H54 (cell line): Measurements from ENCODE around the gene NCOA3.
"Not testable (repeated sequence)": the region's sequence is repeated elsewhere in the genome, so short reads cannot be mapped to it uniquely, and the experiment has no call there.

ENCODE experiments used
- DNase-seq: peaks from one replicate; pipeline ENCODE4 v3.0.0; 2011; ENCODE audit warnings: low spot score, mixed read lengths; ENCODE audit not compliant: insufficient read length
- FAIRE-seq: peaks from 3 replicates; lab custom pipeline; 2011; peaks lifted over from hg19 to GRCh38; lab: Jason Lieb, UNC
- POLR2A ChIP-seq: IDR thresholded peaks from 2 replicates; pipeline ENCODE4 v1.6.1; 2011; ENCODE audit warnings: low read depth, mild to moderate bottlenecking, low read length

The NCOA3 gene

DNA sequence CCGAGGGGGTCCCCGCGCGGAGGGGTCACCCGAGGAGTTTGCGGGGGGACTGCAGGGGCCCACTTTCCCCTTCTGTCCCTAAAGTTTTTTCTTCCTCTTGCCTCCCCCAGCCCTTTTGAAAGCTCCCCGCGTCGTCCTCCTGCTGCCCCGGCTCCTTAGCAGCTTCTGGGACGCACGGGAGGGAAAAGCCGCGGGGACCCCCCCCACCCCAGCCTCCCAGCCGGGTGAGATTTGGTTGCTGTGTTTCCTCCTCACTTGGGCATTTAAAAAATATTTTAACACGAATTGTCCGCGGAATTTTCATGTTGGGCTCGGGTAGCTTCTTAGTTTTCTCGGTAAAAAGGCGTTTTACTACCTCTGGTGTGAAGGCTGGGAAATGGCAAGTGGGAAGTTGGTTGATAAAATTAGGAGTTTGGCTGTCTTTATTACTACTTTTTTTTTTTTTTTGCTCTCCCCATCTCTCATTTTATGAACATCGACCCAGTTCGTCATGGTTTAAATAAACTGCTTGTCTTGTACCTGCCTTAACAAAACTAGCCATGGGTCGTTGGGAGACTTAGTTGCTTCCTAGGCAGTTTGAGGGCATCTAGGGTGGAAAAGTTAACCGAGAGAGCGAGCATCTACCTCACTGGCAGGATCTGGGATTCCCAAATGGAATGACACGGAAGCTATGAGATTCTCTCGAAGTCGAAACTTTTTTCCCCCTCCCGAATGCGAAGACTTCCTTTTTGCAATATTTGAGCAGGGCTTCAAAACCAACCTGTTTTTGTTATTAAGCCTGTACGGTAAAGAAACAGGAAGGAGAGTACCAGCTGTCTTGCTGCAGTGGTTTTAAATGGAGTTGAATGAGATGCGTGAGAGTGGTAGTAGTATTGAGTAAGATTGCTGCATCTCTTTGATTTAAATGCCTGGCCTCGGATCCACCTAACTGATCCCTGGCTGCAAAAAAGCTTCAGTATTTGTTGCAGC lies 868 bp downstream of the NCOA3 start:
- DNase-seq (no peak), FAIRE-seq (no peak)
- TF ChIP-seq POLR2A = no peak

DNA sequence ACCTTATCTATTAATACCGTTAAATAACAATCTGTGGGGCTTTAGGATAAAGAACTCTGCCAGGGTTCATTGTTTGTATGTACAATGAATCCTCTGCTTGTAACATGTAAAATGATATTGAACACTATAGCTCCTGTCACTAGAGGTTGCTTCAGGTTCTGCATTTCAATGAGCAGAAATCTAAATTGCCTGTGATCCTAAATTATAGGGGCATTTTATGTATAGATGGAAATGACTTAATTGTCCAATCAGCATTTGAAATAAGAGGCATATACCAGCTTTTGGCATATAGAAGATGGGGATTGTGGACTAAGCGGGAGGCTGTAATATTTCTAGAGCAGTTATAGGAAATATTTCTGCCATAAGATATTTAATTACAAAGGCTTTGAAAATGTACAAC lies 2.0 kb downstream of the NCOA3 start:
- FAIRE-seq (no peak), DNase-seq (no peak)
- no peak for TF ChIP-seq POLR2A

DNA sequence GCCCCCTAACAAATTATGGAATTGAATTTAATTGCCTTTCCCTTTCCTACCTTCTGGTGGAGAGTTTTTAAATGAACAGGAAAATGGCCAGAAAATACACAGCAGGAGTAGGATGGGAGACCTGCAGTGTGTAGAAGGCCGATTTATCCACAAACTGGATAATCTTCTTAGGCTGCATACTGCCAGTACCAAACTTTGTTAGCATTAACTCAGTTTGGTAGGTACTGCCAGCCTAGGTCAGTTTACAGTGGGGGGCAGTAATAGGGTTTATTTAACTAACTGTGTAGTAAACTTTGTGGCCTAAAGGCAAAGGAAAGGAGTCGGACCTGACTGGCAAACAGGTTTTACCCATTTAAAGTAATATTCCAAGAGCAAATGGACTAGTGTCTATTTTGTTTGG lies 4.6 kb downstream of the NCOA3 start:
- FAIRE-seq (no peak), DNase-seq (no peak)
- no peak for TF ChIP-seq POLR2A

DNA sequence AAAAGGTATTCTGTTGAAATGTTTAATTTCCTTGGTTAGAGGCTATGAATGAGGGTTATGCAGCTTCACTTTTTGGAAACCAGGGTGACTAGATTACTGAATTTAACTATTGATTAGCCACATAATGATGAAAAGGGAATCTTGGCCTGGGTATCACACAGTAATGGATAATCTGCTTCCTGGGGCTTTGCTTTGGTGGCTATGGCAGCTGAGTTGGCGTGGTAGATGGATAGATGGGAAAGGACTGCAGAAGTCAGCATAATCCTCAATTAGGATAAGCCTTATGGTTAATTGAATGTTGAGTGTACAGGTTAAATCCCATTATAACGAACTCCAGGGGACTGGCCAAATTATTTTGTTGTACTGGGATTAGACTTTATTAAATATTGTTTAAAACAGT lies 5.2 kb downstream of the NCOA3 start:
- TF ChIP-seq POLR2A = no peak
- FAIRE-seq (no peak), DNase-seq (no peak)

DNA sequence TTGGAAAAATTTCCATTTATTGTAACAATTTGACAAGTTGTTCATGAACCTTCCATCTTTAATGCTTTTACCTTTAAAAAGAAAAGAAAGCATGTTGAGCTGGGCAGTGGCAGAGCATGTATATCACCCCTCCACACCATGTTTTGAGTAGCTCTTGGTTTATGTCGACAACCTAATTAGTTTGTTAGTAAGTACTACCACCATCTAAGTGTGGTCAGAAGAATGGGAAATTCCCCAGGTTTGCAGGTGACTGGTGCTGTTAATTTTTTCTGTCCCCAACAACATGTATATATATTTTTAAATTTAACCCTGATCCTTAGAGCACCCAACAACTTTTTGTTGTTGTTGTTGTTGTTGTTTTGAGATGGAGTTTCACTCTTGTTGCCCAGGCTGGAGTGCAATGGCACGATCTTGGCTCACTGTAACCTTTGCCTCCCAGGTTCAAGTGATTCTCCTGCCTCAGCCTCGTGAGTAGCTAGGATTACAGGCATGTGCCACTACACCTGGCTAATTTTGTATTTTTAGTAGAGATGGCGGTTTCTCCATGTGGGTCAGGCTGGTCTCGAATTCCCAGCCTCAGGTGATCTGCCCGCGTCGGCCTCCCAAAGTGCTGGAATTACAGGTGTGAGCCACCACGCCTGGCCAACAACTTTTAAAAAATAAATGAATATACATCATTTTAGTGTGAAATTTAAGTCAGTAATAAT lies 5.7 kb downstream of the NCOA3 start:
- not testable (repeated sequence) for DNase-seq, FAIRE-seq

DNA sequence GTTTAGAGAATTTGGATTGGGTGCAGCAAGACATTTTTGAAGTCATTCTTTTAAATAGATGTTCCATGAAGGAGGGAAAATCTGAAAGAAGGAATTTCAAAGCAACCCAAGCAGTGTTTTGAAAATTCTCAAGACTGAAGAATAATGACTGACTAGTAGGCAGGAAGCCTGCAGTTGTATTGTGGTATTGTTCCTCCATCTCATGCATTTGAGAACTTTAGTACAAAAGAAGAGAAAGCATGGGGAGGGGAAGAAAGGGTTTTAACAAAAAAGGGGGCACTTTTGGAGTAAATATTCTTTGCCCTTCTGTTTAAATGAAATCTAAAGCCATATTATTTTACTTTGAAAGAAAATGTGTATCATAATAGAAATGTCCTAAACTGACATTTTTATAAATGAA lies 6.6 kb downstream of the NCOA3 start:
- no peak for DNase-seq
- no peak for TF ChIP-seq POLR2A
- FAIRE-seq = no peak

DNA sequence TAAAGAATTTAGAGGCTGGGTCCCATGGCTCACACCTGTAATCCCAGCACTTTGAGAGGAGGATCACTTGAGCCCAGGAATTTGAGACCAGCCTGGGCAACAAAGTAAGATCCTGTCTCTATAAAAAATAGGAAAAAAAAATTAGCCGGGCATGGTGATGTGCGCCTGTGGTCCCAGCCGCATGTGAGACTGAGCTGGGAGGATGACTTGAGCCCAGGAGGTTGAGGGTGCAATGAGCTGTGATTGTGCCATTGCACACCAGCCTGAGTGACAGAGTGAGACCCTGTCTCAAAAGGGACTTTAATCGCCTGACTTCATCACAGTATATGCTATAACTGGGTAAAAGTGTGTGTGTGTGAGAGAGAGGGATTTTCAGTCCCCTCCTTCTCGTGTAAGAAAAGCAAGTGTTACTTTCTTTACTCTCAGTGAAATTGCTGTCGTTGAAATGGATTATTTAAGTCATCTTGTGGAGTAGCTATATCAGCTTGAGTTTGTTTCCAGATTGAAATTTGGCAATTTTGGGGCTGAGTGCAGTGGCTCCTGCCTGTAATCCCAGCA lies 7.5 kb downstream of the NCOA3 start:
- TF ChIP-seq POLR2A = no peak
- DNase-seq (no peak), FAIRE-seq (no peak)

DNA sequence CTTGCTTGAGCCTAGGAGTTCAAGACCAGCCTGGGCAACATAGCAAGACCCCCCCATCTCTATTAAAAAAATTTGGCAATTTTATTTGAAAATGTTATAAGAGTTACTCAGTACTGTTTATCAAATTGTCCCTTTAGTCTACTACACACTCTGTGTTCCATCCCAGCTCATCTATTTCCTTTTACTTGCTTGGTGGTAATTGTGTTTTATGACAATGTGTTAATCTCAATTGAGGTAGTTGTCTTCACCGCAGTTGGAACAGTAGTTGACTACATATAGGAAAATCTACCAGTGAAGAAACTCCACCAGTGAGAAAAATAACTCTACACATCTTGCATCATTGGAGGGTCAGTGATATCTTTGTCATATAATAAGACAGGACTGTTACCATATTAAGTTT lies 8.0 kb downstream of the NCOA3 start:
- FAIRE-seq = no peak
- TF ChIP-seq POLR2A = no peak
- no peak for DNase-seq

DNA sequence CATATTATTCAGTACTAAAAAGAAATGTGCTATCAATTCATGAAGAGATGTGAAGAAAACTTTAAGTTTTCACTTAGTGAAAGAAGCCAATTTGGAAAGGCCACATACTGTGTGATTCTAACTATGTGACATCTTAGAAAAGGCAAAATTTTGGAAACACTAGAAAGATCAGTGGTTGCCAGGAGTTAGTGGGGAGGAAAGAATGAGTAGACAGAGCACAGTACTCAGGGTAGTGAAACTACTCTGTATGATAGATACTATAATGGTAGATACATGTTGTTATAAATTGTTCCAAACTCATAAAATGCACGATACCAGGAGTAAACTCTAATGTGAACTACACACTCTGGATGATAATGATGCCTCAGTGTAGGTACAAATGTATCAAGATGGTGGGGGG lies 14.2 kb downstream of the NCOA3 start:
- FAIRE-seq (no peak), DNase-seq (no peak)
- no peak for TF ChIP-seq POLR2A

DNA sequence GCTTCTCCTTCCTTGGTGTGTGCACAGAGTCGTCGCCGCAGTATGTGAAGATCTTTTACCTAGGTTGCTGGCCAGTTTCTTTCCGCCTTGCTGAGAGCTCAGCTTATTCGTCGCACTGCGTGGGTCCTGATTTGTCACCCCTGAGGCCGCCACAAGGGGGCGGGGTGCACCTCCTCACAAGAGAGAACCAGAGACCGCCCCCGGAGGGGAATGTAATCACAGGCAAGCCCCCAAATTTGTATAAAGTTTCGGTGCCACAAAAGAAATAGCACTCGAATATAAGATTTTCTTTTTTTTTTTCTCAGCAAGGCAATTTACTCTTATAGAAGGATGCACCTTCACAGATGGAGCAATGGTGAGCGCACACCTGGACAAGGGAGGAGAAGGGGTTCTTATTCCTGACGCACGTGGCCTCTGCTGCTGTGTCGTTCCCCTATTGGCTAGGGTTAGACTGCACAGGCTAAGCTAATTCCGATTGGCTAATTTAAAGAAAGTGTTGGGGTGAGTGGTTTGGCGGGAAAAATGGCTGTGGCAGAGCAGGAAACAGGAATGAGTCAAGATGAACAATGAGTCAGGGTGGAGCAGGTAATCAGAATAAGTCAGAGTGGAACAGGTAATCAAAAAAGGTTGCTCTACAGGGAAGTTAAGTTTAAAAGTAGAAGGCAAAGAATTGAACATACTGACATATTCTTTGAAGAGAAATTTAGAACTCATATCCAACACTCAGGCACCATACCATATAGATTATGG lies 19.5 kb downstream of the NCOA3 start:
- DNase-seq = no peak
- no peak for FAIRE-seq
- no peak for TF ChIP-seq POLR2A

DNA sequence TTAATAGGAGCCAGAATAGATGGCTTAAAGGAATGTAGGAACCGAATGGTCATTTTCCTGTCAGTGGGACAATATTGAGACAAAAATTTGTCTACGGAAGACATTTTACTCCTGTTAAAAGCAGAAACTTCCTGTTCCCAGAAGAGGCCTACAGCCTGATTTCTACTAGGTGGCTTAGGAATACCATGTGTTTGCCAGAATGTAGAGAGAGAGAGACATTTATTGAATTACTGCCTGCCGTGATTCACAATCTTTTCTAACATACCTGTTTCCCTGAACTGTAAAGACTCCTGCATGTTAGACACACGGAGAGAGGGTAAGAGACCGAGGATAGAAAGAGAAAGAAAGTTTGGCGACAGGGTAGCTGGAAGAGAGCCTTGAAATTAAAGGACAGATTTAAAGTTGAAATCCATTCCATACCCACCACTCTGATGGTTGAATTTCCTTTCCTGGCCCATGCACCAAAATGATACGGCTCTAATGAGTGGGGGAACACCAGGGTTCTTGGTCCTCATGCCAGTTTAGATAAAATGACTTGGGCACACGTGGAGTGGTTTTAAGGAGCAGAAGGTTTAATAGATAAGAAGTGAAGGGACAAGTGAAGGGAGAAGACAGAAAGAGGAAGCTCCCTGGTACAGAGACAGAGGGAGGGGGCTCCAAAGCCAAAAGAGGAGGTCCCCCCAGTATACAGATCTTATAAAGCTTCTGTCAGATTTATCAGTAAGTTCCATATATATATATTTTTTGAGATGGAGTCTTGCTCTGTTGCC lies 22.5 kb downstream of the NCOA3 start:
- no peak for TF ChIP-seq POLR2A
- FAIRE-seq (no peak), DNase-seq (no peak)

DNA sequence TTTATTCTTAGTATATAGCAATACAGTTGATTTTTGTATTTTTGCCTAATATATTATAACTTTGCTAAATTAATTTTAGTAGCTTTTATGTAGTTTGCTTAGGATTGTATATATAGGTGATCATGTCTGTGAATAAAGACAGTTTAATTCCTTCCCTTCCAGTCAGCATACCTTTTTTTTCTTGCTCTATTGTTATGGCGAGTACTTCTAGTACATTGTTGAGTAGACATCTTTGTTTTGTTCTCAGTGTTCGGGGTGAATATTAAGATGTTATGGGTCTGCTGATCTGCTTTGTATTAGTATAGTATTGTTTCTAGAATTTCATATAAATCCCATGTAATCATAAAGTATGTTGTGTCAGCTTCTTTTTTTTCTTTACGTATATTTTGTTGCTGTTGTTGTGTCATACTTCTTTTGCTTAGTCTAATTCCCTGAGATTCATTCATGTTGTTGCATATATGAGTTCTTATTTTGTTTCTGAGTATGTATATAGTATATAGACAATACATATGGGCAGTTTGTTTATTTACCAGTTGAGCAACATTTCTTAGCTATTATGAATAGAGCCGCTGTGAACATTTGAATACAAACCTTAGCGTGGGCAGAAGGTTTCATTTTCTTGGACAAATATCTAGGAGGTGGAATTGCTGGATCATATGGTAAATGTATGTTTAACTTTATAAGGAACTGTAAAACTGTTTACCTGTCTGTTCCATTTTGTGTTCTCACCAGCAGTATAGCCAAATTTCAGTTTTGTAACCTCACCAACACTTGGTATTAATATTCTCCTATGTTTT lies 25.5 kb downstream of the NCOA3 start:
- no peak for TF ChIP-seq POLR2A
- DNase-seq = no peak
- no peak for FAIRE-seq
